Type B pancreatic cell (in vitro differentiated cells): ENCODE data around the gene POLN. TPM values are rescaled to one million over a fixed set of nuclear protein-coding genes. Genes with fewer than 3 reads are reported as not detected.

Experiments used
- DNase-seq: peaks from one replicate; pipeline ENCODE4 v3.0.0; 2021; ENCODE audit warnings: mixed read lengths; ENCODE audit not compliant: unreplicated experiment; ENCODE audit errors: extremely low spot score
- H3K27ac Mint-ChIP-seq: 2 replicates; pipeline ENCODE4 v1.8.0; 2021; ENCODE audit warnings: mild to moderate bottlenecking, mixed read lengths
- H3K27me3 Mint-ChIP-seq: 2 replicates; pipeline ENCODE4 v1.8.0; 2021; ENCODE audit warnings: mixed read lengths
- H3K36me3 Mint-ChIP-seq: 2 replicates; pipeline ENCODE4 v1.8.0; 2021; ENCODE audit warnings: mixed read lengths
- H3K4me1 Mint-ChIP-seq: one replicate; pipeline ENCODE4 v1.8.0; 2021; ENCODE audit warnings: mixed read lengths; ENCODE audit not compliant: unreplicated experiment
- H3K4me3 Mint-ChIP-seq: 2 replicates; pipeline ENCODE4 v1.8.0; 2021; ENCODE audit warnings: mild to moderate bottlenecking, mixed read lengths
- H3K9me3 Mint-ChIP-seq: 2 replicates; pipeline ENCODE4 v1.8.0; 2021; ENCODE audit warnings: mixed read lengths
- long read RNA-seq: library from polyadenylated mRNA; unstranded; transcript quantifications from one replicate; pipeline ENCODE4 v2.0.0, GENCODE V29; 2020
- total RNA-seq: library from RNA; stranded (reverse); gene quantifications from 2 replicates; pipeline ENCODE4 v1.2.1, GENCODE V29; 2021; ENCODE audit warnings: low replicate concordance
- TF ChIP-seq, protein P1 (sequence below): fragments of 200-600 bp; sonication (generic); conservative IDR thresholded peaks from 2 replicates; pipeline ENCODE4 v1.5.0; 2021; ENCODE audit warnings: antibody characterized with exemption, mild to moderate bottlenecking

The POLN gene
- total RNA-seq = 4.1 and 4.3 TPM in 2 replicates
- long read RNA-seq, partial matches to known transcripts = 0 of 2 reads
- long read RNA-seq, other reads (novel, unspliced or antisense) = 2 of 2 reads

DNA sequence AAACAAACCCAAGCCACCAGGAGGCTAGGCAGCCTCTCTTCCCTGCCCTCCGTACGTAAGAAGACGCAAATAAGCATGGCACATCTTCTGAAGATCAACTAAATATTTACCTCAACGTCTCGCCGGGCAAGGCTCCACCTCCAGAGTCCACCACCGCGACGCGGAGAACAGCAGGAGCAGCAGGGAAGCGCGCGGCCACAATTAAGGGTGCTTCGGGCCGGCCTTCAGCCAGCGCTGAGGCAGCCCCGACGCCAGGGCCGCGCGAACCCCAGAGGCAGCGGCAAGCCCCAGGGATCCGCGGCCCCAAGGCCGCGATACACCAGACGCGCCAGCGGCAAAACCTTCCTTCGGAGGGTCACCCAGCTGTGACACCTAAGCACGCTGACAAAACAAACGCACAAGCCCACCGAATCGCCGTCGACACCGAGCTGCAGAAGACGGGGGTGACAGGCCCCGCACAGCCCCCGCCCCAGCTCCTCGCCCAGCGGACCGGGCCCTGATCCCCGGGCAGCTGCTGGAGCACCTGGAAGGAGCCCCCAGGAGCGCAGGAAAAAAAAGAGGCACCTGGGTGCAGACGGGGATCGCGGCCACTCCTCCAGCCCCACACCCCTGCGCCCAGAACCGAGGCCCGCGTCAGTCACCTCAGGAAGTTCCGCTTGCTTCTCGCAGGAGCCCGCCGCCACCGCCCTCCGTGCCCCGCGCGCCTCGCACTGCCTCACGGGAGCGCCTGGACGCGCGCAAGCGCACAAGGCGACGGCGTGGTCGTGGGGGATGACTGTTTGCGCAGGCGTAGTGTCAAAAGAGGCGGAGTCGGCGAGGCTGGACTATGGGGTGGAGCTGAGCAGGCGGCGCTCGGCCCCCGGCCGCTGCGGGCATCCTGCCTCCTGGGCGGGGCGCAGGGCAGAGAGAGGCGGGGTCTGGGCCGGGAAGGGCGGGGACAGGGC, at the start of gene POLN, which contains the start of gene HAUS3:
POLN (minus strand) TSS at position 712 of the 944 bp plus-strand sequence. CDS start 12,890 bp downstream, outside the sequence.
HAUS3 (minus strand) TSS at position 712 of the 944 bp plus-strand sequence. CDS start 1,175 bp downstream, outside the sequence.
- peaks cover 18% of the 10 kb centered on the region for H3K36me3 Mint-ChIP-seq
- peak; percentile 100 for DNase-seq
- peaks cover 45% of the 10 kb centered on the region for H3K4me1 Mint-ChIP-seq
- peak within 1 kb of the TSS; percentile 81 for H3K27ac Mint-ChIP-seq
- H3K27me3 Mint-ChIP-seq = no peaks in the 10 kb centered on the region
- TF ChIP-seq, protein P1, sequence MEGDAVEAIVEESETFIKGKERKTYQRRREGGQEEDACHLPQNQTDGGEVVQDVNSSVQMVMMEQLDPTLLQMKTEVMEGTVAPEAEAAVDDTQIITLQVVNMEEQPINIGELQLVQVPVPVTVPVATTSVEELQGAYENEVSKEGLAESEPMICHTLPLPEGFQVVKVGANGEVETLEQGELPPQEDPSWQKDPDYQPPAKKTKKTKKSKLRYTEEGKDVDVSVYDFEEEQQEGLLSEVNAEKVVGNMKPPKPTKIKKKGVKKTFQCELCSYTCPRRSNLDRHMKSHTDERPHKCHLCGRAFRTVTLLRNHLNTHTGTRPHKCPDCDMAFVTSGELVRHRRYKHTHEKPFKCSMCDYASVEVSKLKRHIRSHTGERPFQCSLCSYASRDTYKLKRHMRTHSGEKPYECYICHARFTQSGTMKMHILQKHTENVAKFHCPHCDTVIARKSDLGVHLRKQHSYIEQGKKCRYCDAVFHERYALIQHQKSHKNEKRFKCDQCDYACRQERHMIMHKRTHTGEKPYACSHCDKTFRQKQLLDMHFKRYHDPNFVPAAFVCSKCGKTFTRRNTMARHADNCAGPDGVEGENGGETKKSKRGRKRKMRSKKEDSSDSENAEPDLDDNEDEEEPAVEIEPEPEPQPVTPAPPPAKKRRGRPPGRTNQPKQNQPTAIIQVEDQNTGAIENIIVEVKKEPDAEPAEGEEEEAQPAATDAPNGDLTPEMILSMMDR = peak; percentile 33
- H3K9me3 Mint-ChIP-seq = no peaks in the 10 kb centered on the region
- peak within 1 kb of the TSS; percentile 96 for H3K4me3 Mint-ChIP-seq

DNA sequence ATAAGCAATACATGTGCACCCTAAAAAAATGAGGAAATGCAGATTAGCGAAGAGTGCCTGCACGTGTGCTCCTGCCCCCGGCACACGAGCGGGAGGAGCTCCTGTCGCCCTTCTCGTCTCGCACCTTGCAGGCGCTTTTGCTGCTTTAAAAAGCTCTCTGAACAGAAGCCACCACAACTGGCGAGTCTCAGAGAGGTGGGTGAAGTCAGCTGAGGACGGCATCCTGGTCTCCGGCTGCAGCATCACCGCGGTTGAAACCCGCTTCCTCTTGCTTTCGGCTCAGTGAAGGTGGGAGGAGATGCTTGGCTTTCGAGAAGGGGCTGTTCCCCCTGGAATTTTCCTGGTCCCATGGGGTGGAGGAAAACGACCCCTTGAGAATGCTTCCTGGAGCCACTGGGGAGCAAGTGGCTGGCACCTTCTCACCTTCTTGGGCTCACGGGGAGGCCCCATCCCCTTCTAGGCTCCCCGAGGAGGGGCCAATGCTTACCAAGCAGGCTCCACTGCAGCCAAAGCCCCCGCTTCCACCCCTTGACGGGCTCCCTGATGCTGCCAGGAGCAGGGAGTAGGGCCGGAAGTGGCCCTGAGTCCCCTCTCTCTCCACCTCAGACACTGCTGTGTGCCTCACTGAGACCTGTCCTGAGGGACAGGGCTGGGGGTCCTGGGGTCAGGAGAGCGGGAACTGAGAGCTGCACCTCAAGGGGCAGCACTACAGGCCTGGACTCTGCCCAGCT, 49.2 kb upstream of the POLN start:
- TF ChIP-seq, protein P1 = no peak
- H3K36me3 Mint-ChIP-seq = no peaks in the 10 kb centered on the region
- H3K4me3 Mint-ChIP-seq = no peak overlapping the region
- no peak overlapping the region for H3K27ac Mint-ChIP-seq
- H3K27me3 Mint-ChIP-seq = peaks cover 3% of the 10 kb centered on the region
- H3K4me1 Mint-ChIP-seq = peaks cover 11% of the 10 kb centered on the region
- H3K9me3 Mint-ChIP-seq = peaks cover 7% of the 10 kb centered on the region
- DNase-seq = peak; percentile 66

DNA sequence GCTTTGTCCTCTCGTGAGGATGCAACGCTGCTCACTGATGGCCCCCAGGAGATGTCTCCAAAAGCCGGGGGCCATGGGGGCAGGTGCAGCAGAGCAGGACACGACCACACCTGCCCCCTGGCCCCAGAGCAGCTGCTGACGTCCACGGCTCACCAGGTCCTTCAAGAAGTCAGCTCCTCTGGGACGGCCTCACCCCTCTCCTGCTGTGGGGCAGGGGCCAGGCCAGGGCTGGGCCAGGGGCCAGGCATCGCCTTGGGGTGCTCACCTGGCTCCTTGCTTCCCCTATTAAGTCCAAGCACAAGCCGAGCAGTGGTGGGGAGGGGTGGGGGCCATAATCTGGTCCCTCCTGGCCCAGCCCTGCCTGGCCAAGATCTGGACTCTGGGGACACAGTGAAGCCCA, 48.6 kb upstream of the POLN start:
- H3K27ac Mint-ChIP-seq = no peak overlapping the region
- no peak overlapping the region for H3K4me3 Mint-ChIP-seq
- H3K27me3 Mint-ChIP-seq = peaks cover 3% of the 10 kb centered on the region
- no peaks in the 10 kb centered on the region for H3K36me3 Mint-ChIP-seq
- TF ChIP-seq, protein P1 = no peak
- DNase-seq = no peak
- H3K9me3 Mint-ChIP-seq = peaks cover 7% of the 10 kb centered on the region
- peaks cover 11% of the 10 kb centered on the region for H3K4me1 Mint-ChIP-seq

DNA sequence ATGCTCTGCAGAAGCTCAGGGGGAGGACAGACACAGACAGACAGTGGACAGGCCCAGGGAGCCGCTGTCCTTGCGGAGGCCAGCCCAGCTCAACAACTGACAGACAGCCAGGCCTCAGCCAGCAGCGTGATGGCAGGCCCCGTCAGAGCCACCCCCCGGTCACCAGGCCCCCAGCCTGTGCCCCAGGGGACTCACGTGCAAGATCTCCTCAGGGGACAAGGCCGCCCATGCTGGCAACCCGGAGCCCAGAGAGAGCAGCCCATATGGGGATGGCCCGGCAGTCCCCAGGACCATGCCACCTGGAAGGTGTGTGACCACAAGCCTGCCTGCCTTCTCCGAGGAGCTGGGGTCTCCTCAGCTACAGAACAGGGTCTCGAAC, 48.0 kb upstream of the POLN start:
- H3K4me3 Mint-ChIP-seq = no peak overlapping the region
- H3K9me3 Mint-ChIP-seq = peaks cover 7% of the 10 kb centered on the region
- TF ChIP-seq, protein P1 = no peak
- peaks cover 11% of the 10 kb centered on the region for H3K4me1 Mint-ChIP-seq
- no peaks in the 10 kb centered on the region for H3K36me3 Mint-ChIP-seq
- H3K27me3 Mint-ChIP-seq = peaks cover 3% of the 10 kb centered on the region
- DNase-seq = peak; percentile 66
- no peak overlapping the region for H3K27ac Mint-ChIP-seq

DNA sequence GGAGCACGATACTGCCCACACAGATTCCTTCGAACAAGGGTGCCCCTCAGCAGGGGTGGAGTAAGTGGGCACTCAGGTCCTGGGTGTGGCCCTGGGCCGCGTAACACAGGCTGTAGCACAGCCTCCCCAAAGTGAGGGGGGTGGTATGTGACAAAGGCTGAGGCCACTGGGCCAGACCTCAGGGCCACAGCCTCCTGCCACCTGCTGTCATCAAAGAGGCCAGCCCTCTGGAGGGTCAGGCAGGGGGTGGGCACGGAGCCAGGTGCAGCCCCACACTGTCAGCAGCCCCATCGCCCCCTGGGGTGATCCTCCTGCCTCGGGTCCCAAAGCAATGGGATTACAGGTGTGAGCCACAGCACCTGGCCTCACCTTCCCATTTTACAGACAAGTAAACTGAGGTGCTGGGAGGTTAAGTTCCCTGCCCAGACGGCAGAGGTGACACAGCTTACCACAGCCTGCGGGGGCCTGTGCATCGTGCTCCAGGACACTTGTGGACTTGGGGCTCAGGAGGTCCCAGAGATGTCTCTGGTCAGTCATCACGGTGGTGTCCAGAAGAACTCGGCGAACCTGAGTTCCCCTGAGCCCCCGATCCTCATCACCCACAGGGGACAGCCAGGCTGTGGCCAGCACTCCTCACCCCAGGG, 47.5 kb upstream of the POLN start:
- Mint-ChIP-seq H3K9me3 (peaks cover 7% of the 10 kb centered on the region), H3K36me3 (no peaks in the 10 kb centered on the region), H3K4me1 (peaks cover 11% of the 10 kb centered on the region), H3K27me3 (peaks cover 3% of the 10 kb centered on the region), H3K27ac (no peak overlapping the region), H3K4me3 (no peak overlapping the region)
- peak; percentile 55 for DNase-seq
- TF ChIP-seq, protein P1 = no peak
